Airway epithelial cell (primary cell): ENCODE data around the gene ZNF174. TPM values are rescaled to one million over a fixed set of nuclear protein-coding genes. Genes with fewer than 3 reads are reported as not detected.

Experiments
- total RNA-seq: library from RNA; depleted of rRNA; stranded (reverse); fragments of >200 nt; gene quantifications from 2 replicates; pipeline ENCODE4 v1.2.3, GENCODE V29; 2015

The ZNF174 gene
- total RNA-seq, result 7.4 and 8.3 TPM in 2 replicates

DNA sequence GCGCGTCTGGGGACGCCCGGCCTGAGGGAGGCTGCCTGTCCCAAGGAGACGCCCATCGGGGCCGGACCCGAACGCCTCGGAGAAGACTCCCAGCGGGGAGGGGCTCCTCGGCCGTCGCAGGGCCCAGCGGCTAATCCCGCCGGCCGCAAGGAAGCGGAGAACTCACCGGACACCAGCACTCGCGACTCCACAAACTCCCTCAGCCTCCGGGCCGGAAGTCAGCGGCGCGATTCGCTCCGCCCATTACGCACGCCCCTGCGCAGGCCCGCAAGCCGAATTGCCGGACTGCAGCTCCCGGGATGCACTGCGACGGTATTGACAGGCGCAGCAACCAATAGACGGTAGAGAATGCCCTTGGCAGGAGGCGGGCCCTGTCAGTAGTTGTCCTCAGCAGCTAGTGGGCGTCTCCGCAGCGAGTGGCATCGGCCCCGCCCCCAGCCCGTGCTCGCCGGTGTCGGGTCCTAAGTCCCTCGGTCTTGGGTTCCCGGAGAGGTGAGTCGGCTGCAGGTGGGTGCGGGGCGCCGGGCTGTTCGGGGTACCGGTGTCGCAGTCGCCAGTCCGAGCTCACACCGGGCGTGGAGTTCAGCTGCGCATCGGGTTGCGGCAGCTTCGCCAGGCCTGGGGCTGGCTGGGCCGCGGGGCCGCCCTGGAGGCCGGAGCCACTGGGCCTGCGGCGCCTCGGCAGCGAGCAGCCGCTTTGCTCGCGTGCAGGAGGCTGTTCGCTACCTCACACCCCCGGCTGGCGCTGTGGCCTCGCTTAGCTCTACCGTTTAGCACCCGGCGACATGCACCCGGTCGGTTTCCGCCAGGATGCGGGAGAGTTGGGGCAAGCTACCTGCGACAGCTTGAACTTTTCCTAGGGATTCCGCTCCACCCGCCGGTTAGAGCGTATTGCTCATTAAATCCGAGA, at the start of gene ZNF174, which contains the start of gene ZSCAN32:
Gene ZNF174 (plus strand): TSS at position 437 of the 910 bp plus-strand sequence. CDS start 790 bp downstream, outside the sequence.
Gene ZSCAN32 (minus strand): TSS at position 226 of the 910 bp plus-strand sequence. CDS start 3,447 bp downstream, outside the sequence.

DNA sequence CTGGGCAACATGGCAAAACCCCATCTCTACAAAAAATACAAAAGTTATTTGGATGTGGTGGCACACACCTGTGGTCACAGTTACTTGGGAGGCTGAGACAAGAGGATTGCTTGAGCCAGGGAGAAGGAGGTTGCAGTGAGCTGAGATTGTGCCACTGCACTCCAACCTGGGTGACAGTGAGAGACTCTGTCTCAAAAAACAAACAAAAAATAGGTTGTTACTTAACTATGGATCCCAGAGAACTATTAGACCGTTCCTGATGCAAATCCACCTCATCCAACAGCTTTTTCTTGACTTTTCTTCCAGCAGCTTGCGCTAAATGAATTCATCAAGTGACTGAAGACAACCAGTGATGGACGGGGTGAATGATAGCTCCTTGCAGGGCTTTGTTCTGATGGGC, 45.4 kb upstream of the ZNF174 start, which contains the start of gene OR2C1:
Gene OR2C1 (plus strand): TSS at position 301 of the 400 bp plus-strand sequence. CDS start 52 bp downstream, at position 353.

DNA sequence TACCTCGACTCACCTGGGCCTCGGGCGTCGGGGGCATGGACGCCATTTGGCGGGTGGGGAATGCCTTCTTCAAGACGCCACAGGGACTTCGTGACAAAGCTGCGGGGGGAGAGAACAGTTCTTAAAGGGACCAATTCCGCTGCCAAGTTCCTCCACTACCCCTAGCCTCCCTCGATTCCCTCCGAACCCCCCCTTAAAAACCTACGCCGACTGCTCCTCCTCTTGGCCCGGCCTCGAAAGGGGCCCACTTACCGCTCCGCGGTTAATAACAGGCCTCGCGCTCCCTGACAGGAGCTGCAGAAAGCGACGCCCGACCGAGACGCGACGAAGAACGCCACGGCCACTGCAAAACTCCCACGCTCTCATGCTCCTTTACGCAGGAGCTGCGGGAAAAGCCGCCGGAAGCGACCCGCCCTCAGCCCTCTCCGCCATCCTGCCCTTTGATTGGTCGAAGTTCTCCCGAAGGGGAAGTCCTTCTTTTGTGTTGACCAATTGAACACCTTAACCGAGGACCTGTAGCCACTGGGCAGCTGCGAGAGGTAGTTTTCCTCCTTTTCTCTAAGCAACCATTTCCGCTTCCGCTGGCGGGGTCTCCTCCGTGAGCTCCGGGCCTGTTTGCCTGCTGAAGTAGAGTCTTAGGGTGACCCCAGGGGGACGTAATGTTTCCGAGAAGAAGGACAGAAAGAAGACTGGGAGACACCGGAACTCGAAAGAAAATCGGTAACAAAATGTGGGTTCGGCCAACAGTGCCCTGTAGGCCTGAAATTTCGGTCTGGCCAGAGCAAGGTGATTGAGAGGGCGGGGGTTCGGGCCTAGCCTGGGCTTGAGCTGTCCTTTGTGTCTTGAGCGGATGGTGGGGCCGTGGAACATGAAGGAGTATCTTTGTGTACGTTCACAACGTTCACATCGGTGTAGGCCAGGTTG, 42.4 kb downstream of the ZNF174 start, which contains the start of the genes NAA60 and ZNF597:
Gene NAA60 (plus strand): TSS at position 573 of the 924 bp plus-strand sequence. CDS start 32,548 bp downstream, outside the sequence.
Gene ZNF597 (minus strand): TSS at position 397 of the 924 bp plus-strand sequence. CDS start 351 bp downstream, at position 46.

Other genes with a start within 250 kb of the ZNF174 start
- 0.78 TPM in 1 of 2 replicates, not detected in the other for gene OR1F1, start 213.0 kb upstream of the ZNF174 start, total RNA-seq
- gene ZNF200, start 166.1 kb upstream of the ZNF174 start, total RNA-seq, result 5.0 and 5.7 TPM in 2 replicates
- under 0.01 TPM in 1 of 2 replicates, not detected in the other for gene MEFV, start 144.6 kb upstream of the ZNF174 start, total RNA-seq
- 31.0 and 34.0 TPM in 2 replicates for gene ZNF263, start 117.7 kb upstream of the ZNF174 start, total RNA-seq
- gene TIGD7, start 95.8 kb upstream of the ZNF174 start, total RNA-seq, result 1.5 TPM in 2 replicates
- gene ZNF75A, start 95.7 kb upstream of the ZNF174 start, total RNA-seq, result 6.1 and 10.2 TPM in 2 replicates
- not detected in 2 replicates for gene OR2C1, start 45.3 kb upstream of the ZNF174 start, total RNA-seq
- gene ZSCAN32, start 211 bp upstream of the ZNF174 start, total RNA-seq, result 12.0 and 14.5 TPM in 2 replicates
- 1.2 and 1.8 TPM in 2 replicates for gene ZNF597, start 42.3 kb downstream of the ZNF174 start, total RNA-seq
- gene NAA60, start 42.5 kb downstream of the ZNF174 start, total RNA-seq, result 18.3 and 21.7 TPM in 2 replicates
- gene C16orf90, start 94.3 kb downstream of the ZNF174 start, total RNA-seq, result not detected in 2 replicates
- gene CLUAP1, start 99.8 kb downstream of the ZNF174 start, total RNA-seq, result 10.0 and 16.6 TPM in 2 replicates
- not detected in 2 replicates for gene NLRC3, start 176.2 kb downstream of the ZNF174 start, total RNA-seq
- 4.5 and 5.3 TPM in 2 replicates for gene SLX4, start 210.4 kb downstream of the ZNF174 start, total RNA-seq